GM18505 (cell line): ENCODE data around the gene SYP.

Experiments used
- ATAC-seq: cut with Tn5 transposase; IDR thresholded peaks from one replicate; pipeline ENCODE4 v1.9.1; 2021; ENCODE audit not compliant: unreplicated experiment
- POLR2A ChIP-seq: IDR thresholded peaks from 4 replicates; pipeline ENCODE4 v1.6.1; 2011; ENCODE audit warnings: borderline replicate concordance; ENCODE audit not compliant: insufficient read depth, insufficient read length; ENCODE audit errors: extremely low read depth

SYP gene

DNA sequence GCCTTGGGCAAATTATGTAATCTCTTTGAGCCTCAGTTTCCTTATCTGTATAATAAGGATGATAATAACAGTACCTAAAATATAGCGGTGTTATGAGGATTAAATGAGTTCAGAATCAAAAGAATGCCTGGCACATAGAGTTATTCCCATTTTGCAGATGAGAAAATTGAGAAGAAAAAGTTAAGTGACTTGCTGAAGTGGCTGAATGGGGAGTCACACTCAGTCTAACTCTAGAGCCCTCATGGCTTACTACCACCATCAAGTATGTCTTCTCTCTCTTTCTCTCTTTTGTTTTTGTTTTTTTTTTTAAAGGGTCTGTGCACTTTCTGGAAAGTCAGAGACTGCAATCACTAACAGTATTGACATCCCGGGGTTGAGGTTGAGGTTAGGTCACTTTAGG, 32.5 kb upstream of the SYP start:
- no peak for ATAC-seq
- TF ChIP-seq POLR2A = no peak

DNA sequence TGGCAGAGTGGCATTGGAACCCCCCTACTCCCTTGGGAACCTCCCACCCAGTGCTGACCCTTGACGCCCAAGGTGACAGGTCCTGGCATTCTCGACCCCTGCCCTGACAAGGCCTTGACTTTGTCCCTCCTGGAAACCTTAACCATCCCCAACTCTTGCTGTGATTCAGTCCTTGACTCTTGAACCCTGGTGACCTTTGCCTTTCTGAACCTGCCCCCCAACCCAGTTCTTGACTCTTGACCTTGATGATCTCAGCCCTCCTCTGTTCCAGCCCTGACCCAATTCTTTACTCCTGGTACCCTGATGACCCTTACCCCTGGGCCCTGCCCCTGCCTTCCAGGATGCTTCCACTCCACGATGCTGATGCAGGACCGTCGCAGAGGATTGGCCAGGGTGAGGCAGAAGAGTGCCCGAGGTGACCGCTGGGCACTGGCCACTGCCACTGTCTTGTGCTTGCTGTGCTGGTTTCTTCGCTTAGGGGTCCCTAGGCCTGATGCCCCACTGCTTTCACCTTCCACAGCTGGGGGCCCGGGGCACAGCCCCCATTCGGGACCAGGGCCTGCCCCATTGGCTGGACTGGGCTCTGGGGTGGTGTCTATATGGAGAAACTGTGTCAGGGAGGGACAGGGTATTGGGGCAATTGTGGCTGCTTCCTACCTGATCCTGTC, 31.5 kb upstream of the SYP start:
- TF ChIP-seq POLR2A = no peak
- no peak for ATAC-seq

DNA sequence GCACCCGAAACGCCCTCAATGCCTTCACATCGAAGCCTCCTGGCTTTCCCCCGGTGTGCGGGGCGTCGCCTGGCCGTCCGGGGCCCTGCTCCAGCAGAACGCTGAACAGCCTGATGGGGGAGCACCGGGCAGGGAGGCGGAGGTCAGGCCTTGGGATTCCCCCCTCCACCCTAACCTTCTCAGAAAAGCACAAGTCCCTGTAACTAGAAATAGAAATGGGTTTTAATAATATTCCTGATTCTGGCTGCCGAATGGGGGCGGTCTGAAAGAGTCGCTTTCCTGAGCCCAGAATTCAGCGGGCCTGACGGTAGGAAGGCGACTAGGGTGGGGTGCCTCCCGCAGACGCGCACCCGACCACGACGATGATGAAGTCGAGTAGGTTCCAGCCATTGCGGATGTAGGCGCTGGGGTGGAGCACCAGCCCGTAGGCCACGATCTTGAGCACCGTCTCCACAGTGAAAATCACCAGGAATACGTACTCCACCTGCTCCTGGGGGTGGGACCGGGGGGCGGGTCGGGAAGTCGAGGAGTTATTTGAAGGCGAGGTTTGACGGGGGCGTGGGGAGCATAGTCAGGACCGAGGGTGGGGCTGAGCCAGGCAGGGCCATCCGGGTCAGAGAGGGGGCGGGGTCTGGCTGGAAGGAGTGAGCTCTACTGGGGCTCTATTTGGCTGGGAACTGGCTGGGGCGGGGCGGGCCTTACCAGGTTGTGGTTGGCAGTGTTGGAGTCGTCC, 30.7 kb upstream of the SYP start:
- TF ChIP-seq POLR2A = peak; percentile 18
- ATAC-seq = no peak

GRCh38 chrX:49228185-49228584, 28.2 kb upstream of the SYP start:
- ATAC-seq = no peak
- TF ChIP-seq POLR2A = no peak

DNA sequence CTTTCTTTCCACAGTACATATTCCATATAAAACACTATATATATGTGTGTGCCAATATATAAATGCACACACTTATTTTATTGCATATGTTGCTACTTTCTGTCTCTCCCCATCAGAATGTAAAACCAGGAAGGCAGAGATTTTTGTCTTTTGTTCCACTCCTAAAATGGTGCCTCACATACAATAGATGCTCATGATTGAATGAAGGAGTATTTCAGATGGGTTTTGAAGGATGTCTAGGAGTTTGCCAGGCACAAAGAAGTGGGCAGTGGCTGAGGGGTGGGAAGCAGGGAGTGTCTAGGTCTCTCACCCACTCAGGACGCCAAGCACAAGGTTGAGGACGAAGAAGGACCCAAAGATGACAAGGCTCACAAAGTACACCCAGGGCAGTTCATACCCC, 27.7 kb upstream of the SYP start:
- no peak for TF ChIP-seq POLR2A
- ATAC-seq = no peak

DNA sequence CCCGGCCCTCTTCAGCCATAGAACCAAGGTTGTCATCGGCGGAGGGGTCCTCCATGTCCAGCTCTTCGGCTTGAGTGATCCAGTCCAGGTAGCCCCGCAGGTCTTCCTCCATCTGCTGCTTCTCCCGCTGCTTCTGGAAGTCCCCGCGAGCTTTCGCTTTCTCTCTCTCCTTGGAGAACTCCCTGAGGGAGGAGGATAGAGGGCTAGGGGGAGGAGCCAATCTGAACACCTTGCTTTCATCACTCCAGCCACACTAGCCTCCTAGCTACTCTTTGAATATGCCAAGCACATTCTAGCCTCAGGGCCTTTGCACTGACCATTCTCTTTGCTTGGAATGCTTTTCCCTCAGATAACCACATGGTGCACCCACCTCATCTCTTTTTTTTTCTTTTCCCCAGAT, 27.0 kb upstream of the SYP start:
- no peak for ATAC-seq
- TF ChIP-seq POLR2A = no peak

DNA sequence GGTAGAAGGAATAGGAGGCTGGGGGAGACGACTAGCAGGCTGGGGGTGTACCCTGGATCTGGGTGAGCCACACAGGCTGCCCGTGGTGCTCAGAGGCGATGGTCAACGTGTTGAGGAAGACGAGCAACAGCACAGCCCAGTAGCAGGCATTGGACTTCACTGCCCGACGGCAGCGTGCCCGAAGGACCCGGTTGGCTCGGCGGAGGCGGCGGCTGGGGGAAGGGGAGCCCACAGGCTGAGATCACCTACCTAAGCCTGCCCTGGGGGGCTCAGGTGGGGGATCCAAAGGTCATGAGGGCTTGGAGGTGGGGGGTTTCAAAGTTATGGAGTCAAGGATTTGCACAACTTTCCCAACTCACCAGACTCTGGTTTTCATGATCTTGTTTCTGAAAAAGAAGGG, 25.9 kb upstream of the SYP start:
- no peak for ATAC-seq
- TF ChIP-seq POLR2A = no peak

GRCh38 chrX:49221868-49222267, 21.9 kb upstream of the SYP start:
- no peak for ATAC-seq
- no peak for TF ChIP-seq POLR2A

- TF ChIP-seq POLR2A = no peak
- ATAC-seq = no peak
Measured at GRCh38 chrX:49220100-49220499, 20.1 kb upstream of the SYP start.

DNA sequence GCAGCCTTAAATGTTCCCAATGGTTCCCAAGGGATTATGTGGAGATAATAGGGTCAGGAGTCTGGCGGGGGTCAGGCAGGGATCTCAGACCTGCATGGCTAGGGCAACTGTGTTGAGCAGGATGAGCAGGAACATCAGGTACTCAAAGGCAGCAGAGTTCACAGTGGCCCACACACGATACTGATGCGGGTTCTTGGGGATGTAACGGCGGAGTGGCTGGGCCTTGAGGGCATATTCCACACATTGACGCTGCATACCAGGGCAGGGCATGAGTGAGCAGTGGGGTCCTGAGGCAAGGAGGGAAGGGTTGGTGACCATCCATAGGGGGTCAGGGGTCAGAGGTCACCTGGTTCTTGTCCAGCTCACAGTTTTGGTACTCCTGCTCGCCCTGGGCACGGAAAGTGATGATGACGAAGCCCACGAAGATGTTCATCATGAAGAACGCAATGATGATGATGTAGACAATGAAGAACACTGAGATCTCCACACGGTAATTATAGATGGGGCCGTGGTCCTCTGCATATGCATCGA, 15.1 kb upstream of the SYP start:
- no peak for ATAC-seq
- no peak for TF ChIP-seq POLR2A

- no peak for TF ChIP-seq POLR2A
Measured at GRCh38 chrX:49214416-49214815, 14.4 kb upstream of the SYP start.

GRCh38 chrX:49212861-49213260, 12.9 kb upstream of the SYP start:
- ATAC-seq = no peak
- TF ChIP-seq POLR2A = no peak

More at GRCh38 chrX:49214416-49214815, 14.4 kb upstream of the SYP start:
- ATAC-seq = no peak

- no peak for ATAC-seq
- TF ChIP-seq POLR2A = no peak
Measured at GRCh38 chrX:49212209-49212608, 12.2 kb upstream of the SYP start.

GRCh38 chrX:49211074-49211473, 11.1 kb upstream of the SYP start:
- no peak for ATAC-seq
- no peak for TF ChIP-seq POLR2A

- TF ChIP-seq POLR2A = no peak
- ATAC-seq = no peak
Measured at GRCh38 chrX:49210406-49210805, 10.4 kb upstream of the SYP start.
